PFSK-1 (cell line): ENCODE measurements around the gene COL5A2.

Source experiments
- FOXP2 ChIP-seq: optimal IDR thresholded peaks from 2 replicates; pipeline ENCODE3; 2011; ENCODE audit warnings: borderline replicate concordance, control low read depth, inconsistent platforms; ENCODE audit not compliant: insufficient read depth; ENCODE audit errors: extremely low read length, extremely low read depth
- POLR2AphosphoS5 ChIP-seq: IDR thresholded peaks from 2 replicates; pipeline ENCODE4 v1.6.1; 2012; ENCODE audit warnings: low read depth, mild to moderate bottlenecking, control low read depth, low read length, moderate library complexity
- REST ChIP-seq, 2 experiments: IDR thresholded peaks; 2 replicates each; pipeline versions ENCODE4 v1.6.1 to v1.8.0; 2011 to 2012; ENCODE audit warnings: low read depth in 2 of 2, low read length in 2 of 2, control low read depth in 1 of 2, inconsistent platforms in 1 of 2, mild to moderate bottlenecking in 1 of 2, moderate library complexity in 1 of 2; ENCODE audit not compliant: insufficient read depth in 1 of 2
- SIN3A ChIP-seq: IDR thresholded peaks from 2 replicates; pipeline ENCODE4 v1.6.1; 2012; ENCODE audit warnings: mild to moderate bottlenecking, low read length, moderate library complexity, borderline replicate concordance; ENCODE audit not compliant: insufficient read depth
- TAF1 ChIP-seq: IDR thresholded peaks from 2 replicates; pipeline ENCODE4 v1.6.1; 2012; ENCODE audit warnings: low read length, control low read depth, borderline replicate concordance; ENCODE audit not compliant: insufficient read depth

The COL5A2 gene

GRCh38 chr2:189151906-189152305, 27.7 kb downstream of the COL5A2 start:
- TF ChIP-seq TAF1 (no peak), SIN3A (no peak), FOXP2 (no peak), REST (IDR thresholded peaks at IDR 0.05; ENCODE audit: insufficient read depth in 1 of 2, low read depth in 2 of 2, low read length in 2 of 2) (no peak), POLR2AphosphoS5 (no peak)

- TF ChIP-seq SIN3A (no peak), REST (IDR thresholded peaks at IDR 0.05; ENCODE audit: insufficient read depth in 1 of 2, low read depth in 2 of 2, low read length in 2 of 2) (no peak), TAF1 (no peak), POLR2AphosphoS5 (no peak), FOXP2 (no peak)
These were observed 29.5 kb downstream of the COL5A2 start for GRCh38 chr2:189150033-189150432.

- TF ChIP-seq TAF1 (no peak), REST (IDR thresholded peaks at IDR 0.05; ENCODE audit: insufficient read depth in 1 of 2, low read depth in 2 of 2, low read length in 2 of 2) (no peak), FOXP2 (no peak), SIN3A (no peak), POLR2AphosphoS5 (no peak)
These were observed 31.6 kb downstream of the COL5A2 start for GRCh38 chr2:189147989-189148388.

GRCh38 chr2:189147361-189147760, 32.2 kb downstream of the COL5A2 start:
- TF ChIP-seq REST (IDR thresholded peaks at IDR 0.05; ENCODE audit: insufficient read depth in 1 of 2, low read depth in 2 of 2, low read length in 2 of 2), result no peak
- no peak for TF ChIP-seq POLR2AphosphoS5
- no peak for TF ChIP-seq TAF1
- no peak for TF ChIP-seq SIN3A
- no peak for TF ChIP-seq FOXP2

- no peak for TF ChIP-seq FOXP2
- TF ChIP-seq POLR2AphosphoS5, result no peak
- no peak for TF ChIP-seq REST (IDR thresholded peaks at IDR 0.05; ENCODE audit: insufficient read depth in 1 of 2, low read depth in 2 of 2, low read length in 2 of 2)
- no peak for TF ChIP-seq TAF1
- no peak for TF ChIP-seq SIN3A
These were observed 33.0 kb downstream of the COL5A2 start for GRCh38 chr2:189146553-189146952.
